ENCODE measurements around the gene ICA1.
"Not testable (repeated sequence)": the region's sequence is repeated elsewhere in the genome, so short reads cannot be mapped to it uniquely, and the experiment has no call there.

ICA1 gene

DNA sequence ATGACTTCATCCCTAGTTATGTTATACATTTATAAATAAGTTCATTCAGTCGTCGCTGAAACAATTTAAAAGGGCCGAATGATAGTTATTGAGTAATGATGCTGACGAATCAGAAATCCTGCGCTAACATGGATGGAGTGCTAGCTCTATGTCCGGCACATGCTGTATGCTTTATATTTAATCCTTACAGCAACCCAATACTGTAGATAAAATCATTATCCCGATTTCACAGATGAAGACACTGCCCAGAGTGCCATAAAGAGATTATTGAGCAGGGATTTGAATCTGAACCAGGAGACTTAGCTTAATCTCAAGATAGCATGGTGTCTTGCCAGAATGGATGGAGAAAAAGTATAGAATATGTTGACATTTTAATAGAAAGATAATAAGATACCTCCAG, 1.1 kb upstream of the ICA1 start:
- no peak for DNase-seq (ENCODE audit: low read depth)

DNA sequence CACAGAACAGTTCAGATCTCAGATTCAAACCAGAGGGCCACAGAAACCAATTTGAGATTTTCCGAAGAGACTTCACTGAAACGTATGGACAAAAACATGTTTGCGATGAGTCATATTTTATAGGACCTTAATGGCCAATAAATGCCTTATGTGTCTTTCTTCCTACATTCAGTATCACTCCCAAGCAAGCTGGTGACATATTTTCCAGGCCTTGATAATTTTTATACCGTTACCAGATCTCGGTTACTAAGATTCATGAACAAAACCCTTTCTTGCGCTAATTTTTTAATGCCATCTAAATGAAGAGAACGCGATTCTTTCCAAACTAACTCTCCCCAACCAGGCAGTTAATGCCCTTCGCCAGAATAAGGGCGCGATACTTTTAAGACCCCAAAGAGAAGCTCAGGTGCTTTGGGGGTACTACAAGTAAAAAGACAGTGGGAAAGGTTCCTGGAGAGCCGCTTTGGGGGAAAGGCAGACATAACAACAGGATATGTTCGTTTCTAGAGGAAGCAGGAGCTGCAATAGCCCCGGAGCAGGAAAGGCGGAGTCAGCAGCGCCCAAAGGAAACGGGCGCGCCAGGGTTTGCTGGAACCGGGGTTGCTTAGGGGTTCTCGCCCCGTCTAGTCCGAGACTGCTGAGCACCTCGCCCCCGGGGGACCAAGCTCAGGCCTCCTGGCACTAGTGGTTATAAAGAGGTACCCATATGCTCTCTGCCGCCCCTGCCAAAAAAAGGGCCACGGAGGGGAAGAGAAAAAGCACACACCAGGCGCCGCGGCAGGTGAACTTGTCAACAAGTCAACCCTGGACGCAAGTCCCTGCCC, 884 bp downstream of the ICA1 start:
- no peak for DNase-seq (ENCODE audit: low read depth)

DNA sequence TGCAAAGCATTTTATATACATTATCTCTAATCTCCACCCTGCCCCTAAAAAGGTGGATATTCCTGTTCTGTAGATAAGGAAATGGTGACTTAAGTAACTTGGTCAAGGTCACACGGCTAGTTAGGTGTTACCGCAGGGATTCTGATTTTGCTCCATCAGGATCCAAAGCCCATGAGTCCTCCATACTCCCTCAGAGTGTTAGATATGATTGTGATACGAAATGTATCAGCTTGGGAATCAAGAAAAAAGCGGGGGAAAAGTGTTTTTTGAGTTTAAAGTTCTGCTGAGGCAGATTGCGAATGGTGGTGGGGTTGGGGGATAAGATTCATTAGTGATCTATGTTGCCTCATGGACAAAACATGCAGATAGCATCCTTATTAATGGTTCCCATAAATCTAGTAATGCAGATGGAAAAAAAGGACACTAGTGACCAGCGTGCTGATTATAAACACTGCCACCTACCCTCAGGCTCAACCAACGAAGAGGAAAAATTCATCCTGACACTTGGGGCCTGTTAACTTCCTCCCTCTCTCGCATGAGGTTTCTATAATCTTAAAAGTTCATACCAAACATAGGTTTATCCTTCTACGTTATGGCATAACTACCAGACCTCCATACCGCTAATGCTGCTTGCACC, 2.3 kb downstream of the ICA1 start:
- no peak for DNase-seq (ENCODE audit: low read depth)

DNA sequence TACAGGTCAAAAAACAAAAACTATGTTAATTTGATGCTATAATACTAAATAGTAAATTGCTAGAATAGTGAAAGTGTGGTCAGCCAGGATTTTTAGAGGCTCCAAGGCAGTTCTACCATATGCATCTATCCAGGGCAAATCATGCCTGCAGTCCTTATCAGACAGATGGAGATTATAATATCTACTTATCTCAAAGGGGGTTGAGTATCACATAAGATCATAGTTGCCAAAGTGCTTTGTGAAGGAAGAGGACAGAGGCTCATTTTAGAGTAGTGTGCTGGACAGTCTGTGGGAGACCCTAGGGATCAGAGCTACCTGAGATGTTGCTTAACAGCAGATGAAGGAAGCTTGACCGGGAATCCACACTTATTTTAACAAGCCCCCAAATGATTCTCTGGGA, 3.2 kb downstream of the ICA1 start:
- DNase-seq (ENCODE audit: low read depth), result no peak

DNA sequence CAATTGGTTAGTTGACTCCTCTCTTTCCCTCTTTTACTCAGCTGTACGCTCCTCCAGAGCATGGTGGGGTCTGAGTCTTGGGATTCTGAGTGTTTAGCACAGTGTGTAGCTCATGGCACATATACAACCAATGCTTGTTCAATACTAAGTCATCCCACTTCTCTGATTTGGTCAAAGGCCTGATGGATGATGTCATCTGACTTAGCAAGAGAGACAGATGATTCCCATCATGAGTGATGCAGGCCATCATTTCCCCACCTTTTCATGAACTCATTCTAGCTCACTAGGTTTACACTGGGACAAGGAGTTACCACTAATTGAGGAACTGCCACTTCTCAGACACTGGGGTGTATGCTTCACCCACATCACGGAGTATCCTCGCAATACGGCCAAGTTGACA, 3.8 kb downstream of the ICA1 start:
- DNase-seq (ENCODE audit: low read depth), result no peak

DNA sequence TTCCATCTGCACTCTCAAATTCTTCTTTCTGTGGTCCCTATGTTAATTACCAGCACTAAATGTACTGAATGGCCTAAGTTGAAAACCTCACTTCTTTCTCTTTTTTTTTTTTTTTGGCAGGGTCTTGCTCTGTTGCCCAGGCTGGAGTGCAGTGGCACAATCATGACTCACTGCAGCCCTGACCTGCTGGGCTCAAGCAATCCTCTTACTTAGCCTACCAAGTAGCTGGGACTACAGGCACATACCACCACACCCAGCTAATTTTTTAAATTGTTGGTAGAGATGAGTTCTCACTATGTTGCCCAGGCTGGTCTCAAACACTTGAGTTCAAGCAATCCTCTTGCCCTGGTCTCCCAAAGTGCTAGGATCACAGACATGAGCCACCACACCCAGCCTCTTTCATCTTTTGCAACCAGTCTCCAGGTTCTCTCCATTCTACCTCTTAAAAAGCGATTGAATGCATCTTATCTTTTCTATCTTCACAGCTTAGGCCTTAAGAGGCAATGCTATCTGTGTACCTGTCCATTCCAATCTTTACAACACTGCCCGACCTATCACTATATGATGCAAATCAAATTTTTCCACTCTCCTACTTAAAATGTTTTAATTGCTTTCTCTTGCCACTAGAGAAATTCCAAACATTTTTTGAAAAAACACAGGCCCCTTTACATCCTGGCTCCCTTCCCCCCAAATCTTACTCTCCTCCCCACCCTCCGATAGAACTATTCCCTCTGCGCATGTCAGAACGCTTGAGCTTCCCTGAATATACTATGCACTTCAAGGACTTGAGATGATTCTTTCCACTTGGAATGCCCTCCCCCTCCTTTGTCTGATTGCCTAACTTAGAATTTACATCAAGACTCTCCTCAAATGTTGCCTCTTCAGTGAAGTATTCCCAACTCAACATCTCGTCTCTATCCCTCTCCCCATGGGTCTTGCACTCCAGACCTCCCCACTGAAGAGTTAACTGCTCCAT, 6.0 kb downstream of the ICA1 start:
- no peak for DNase-seq (ENCODE audit: low read depth)

DNA sequence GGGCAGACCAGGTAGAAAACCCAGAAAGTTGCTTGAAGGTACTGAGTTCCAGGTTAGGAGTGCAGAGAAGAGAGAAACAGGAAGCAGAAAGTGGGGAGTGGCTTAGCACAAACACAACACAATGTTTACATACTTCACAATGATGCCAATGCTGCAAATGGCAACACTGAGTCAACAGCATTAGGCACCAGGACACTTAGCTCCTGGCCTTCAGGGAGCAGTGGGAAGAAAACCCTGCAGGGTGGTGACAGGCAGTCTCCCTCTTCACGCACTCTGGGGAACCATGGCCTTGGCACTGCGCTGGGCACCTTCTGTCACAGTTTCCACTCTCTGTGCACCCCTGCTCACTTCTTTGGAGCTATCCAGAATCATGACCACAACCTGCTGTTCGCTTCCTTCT, 7.3 kb downstream of the ICA1 start:
- no peak for DNase-seq (ENCODE audit: low read depth)

DNA sequence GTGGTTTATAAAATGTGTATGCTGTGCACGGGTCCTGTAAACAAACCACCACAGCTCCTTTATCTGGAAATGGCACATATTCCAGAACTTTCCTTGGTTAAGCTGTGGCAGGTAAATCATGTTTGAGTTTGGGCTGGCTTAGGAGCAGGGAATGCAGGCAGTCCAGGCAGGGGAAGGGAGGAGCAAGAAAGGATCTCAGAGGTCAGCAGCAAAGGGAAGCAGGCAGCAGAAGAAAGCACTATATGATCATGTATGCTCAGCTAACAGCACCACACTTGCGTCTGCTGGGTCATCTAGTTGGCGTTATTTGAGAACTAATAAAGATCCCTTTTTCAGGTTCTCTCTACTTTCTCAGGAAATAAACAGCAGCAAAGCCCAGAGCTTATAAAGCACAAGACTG, 7.8 kb downstream of the ICA1 start:
- no peak for DNase-seq (ENCODE audit: low read depth)

DNA sequence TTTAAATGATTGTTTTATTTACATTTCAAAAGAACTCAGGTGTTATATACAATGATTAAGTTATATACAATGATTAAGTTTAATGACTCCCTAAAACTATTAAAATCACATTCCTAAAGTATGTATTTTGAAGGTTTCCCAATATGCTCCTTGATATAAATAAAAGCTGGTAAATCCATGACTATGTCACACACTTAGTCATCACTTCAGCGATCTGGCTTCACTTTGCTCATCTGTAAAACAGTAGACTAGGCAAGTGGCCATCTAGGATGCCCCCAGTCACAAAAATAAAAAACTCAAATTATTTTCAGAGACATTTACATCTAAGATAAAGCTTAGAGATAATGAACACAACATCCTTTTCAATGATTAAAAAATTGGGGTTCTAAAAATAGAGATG, 10.8 kb downstream of the ICA1 start:
- DNase-seq (ENCODE audit: low read depth), result no peak

DNA sequence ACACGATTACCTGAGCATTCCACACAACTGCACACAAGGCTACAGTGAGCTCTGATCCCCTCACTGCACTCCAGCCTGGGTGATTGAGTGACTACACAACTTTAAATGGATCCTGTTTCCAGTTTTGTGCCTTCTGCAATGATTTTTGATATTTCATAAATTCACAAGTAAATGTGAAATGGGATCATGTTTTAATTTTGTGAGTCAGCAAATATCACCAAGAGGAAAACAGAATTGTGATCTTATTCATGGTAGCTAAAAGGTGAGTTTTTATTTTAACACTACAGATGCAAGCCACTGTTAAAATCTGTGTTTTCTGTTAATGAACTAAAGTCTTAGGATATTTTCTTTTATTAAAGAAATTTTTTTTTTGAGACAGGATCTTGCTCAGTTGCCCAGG, 11.4 kb downstream of the ICA1 start:
- DNase-seq (ENCODE audit: low read depth), result no peak

DNA sequence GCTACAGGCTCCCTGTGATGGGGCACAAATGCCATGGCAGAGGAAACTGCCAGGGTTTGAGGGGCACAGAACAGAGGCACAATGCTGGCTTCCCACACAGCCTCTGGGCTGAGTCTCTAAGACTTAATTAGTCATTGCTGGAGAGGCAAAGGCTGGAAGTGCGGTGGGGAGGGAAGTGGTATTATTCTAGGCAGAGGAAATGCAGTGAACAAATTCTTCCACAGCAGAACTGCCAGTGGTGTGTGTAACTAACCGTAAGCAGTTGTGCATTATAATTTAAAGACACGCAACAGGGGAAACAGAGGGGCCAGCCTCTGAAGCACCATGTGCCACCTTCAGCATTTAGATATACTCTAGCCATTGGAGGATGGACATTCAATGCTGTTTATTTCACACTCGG, 12.8 kb downstream of the ICA1 start:
- DNase-seq (ENCODE audit: low read depth), result no peak

DNA sequence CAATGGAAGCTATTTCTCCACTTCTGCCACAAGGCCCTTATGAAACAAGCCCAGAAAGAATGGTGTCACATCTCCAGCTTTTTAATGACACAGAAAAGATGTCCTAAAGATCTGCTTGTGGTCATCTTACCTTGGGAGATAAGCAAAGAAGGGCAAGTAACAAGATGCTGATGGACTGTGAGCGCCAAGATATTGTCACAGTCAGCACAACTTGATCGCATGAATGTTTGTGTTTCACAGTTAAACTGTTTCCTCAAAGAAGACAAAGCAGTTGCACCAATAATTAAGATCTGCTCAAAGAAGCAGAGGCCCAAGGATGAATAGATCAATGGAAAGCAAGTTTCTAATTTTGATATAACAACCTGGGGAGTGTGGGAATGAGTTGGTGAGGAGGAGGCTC, 15.9 kb downstream of the ICA1 start:
- no peak for DNase-seq (ENCODE audit: low read depth)

DNA sequence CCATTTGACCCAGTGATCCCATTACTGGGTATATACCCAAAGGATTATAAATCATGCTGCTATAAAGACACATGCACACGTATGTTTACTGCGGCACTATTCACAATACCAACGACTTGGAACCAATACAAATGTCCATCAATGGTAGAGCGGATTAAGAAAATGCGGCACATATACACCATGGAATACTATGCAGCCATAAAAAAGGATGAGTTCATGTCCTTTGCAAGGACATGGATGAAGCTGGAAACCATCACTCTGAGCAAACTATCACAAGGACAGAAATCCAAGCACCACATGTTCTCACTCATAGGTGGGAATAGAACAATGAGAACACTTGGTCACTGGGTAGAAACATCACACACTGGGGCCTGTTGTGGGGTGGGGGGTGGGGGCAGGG, 16.9 kb downstream of the ICA1 start:
- DNase-seq (ENCODE audit: low read depth), result not testable (repeated sequence)

DNA sequence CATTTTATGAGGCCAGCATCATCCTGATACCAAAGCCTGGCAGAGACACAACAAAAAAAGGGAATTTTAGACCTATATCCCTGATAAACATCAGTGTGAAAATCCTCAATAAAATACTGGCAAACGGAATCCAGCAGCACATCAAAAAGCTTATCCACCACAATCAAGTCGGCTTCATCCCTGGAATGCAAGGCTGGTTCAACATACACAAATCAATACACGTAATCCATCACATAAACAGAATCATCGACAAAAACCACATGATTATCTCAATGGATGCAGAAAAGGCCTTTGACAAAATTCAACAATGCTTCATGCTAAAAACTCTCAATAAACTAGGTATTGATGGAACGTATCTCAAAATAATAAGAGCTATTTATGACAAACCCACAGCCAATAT, 18.9 kb downstream of the ICA1 start:
- DNase-seq (ENCODE audit: low read depth), result not testable (repeated sequence)

DNA sequence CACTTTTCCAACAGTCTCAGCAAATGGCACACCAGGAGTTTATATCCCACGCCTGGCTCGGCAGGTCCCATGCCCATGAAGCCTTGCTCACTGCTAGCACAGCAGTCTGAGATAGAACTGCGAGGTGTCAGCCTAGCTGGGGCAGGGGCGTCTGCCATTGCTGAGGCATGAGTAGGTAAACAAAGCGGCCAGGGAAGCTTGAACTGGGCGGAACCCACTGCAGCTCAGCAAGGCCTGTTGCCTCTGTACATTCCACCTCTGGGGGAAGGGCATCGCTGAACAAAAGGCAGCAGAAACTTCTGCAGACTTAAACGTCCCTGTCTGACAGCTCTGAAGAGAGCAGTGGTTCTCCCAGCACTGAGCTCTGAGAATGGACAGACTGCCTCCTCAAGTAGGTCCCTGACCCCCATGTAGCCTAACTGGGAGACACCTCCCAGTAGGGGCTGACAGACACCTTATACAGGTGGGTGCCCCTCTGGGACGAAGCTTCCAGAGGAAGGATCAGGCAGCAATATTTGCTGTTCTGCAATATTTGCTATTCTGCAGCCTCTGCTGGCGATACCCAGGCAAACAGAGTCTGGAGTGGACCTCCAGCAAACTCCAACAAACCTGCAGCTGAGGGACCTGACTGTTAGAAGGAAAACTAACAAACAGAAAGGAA, 22.1 kb downstream of the ICA1 start:
- DNase-seq (ENCODE audit: low read depth), result not testable (repeated sequence)

DNA sequence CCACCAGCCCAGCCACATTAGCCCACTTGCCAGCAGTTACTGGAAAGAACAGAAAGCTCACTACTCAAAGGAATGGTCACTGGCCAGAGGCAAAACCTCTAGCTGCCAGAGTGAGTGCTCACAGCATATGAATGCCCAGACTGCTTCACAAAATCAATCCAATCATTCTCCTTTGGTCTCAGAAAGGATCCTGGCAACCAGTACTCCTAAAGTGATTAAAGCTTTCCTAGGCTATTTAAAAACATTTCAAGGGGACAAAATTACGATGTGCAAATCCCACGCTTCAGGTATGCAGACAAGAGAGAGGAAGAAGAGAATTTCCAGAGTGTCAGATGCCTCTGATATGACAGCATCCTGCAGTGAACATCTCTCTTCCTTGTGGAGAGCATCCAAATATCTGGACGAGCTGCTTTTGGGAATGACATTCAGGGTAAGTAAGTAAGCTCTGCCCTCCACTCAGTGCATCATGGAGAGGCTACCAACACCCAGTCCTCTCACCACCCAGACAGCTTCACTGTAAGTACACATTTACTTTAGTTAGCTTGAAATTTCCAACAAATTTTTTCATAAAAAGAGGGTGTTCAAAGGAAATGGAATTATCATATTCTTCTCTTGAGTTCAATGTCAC, 25.1 kb downstream of the ICA1 start:
- DNase-seq (ENCODE audit: low read depth), result no peak

DNA sequence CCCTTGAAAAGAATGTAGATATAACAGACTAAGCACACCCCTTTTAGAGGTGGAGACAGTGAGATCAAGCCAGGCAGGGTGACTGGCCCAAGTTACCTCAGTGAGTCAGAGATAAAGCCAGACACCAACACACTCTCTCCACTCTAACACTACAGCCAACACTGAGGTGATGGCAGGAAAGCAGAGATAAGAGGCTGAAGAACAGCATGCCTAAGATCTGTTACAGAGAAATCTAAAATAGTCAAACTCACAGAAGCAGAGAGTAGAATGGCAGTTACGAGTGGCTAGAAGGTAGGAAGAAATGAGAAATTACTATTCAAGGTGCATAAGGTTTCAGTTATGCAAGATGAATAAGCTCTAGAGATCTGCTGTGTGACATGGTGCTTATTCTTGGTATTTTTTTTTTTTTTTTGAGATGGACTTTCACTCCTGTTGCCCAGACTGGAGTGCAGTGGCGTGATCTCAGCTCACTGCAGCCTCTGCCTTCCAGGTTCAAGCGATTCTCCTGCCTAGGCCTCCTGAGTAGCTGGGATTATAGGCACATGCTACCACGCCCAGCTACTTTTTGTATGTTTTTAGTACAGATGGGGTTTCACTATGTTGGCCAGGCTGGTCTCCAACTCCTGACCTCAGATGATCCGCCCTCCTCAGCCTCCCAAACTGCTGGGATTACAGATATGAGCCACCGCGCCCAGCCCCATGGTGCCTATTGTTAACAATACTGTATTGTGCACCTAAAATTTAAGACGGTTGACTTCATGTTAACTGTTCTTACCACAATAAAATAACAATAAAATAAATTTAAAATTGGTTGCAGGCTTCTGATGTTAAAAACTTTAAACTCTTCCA, 28.7 kb downstream of the ICA1 start:
- no peak for DNase-seq (ENCODE audit: low read depth)

DNA sequence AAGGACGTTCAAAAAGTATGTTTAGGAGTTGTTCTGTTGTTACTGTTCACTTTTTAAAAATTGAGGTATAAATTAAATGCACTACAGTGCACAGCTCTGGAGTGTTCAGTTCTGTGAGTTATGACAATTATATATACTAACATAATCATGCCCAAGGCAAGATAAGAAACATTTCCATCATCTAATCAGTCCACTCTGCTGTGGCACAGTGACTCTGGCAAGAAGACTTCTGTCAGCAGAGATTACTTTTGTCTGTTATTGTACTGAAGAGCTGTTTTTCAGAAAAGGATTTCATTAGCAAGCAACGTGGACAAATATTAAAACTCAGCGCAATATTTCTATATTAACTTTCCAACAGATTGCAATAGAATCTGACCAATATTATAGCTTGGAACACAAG, 32.0 kb downstream of the ICA1 start:
- DNase-seq (ENCODE audit: low read depth), result no peak

DNA sequence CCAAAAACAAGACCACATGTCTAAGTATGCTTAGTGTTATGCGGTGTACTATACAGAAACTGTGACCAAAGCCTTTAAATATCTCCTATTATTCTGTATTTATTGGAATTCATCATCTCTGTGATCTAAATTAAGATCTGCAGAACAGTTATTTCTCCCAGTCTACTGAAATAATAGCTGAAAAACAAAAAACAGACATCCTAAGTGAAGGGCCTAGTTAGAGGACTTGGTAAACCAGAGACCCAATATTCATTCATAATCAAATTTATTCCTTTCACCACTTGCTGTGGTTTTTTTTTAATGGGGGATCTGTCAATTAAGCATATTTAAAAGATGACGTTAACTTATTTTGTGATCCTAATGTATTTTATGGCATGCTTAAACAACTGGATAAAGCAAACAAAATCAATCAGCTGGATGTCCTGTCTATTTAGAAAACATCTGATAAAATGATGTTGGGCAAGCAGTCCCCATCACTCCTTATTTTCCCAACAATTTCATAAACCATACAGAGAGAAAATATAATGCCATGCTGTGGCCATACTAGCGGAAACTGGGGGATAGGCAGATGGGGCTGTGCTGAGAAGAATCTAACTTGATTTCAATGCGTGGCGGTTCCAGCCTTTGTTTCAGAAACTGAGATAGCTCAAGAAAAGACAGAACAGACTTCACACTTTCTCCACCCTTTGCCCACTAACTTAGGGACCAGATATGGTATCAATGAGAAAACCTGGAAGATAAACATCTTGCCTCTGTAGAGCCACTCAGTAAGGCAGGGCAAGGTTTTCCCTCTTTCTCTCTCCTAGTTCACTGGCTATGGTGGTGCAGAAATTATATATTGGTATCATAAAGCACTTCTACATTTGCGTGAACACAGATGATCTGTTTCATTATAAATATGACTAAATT, 32.9 kb downstream of the ICA1 start:
- DNase-seq (ENCODE audit: low read depth), result no peak

DNA sequence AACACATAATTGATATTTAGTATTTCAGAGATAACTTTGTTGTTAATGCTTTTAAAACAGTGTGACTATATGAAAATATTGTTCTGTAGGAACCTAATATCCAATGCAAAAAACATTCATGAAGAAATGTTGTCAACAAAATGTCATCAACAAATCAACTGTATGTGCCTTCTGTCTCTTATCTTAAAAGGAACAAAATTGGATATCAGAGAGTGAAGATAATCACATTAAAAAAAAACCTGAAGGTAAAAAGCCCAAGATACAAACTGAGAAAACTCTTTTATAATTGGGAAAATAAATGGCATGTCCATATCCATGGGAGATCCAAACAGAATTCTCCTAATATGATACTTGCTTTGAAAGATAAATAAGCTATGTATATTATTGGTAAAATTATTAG, 33.9 kb downstream of the ICA1 start:
- no peak for DNase-seq (ENCODE audit: low read depth)
